PC-3 (cell line): ENCODE results near the gene NEK8.

Experiments
- EZH2 ChIP-seq: fragments of 300-600 bp; sonication (generic); IDR thresholded peaks from one replicate; pipeline ENCODE4 v1.6.1; 2017; ENCODE audit warnings: antibody characterized with exemption, mild to moderate bottlenecking, low read length; ENCODE audit not compliant: unreplicated experiment
- EZH2phosphoT487 ChIP-seq: fragments of 300-600 bp; sonication (generic); IDR thresholded peaks from 2 replicates; pipeline ENCODE4 v1.6.1; 2018; ENCODE audit warnings: mild to moderate bottlenecking, antibody characterized with exemption, low read length, borderline replicate concordance
- TF ChIP-seq, protein P1 (sequence below): fragments of 300-600 bp; sonication (generic); conservative IDR thresholded peaks from 2 replicates; pipeline ENCODE4 v1.5.1; 2017; ENCODE audit warnings: antibody characterized with exemption, low read depth, mild to moderate bottlenecking, low read length

DNA sequence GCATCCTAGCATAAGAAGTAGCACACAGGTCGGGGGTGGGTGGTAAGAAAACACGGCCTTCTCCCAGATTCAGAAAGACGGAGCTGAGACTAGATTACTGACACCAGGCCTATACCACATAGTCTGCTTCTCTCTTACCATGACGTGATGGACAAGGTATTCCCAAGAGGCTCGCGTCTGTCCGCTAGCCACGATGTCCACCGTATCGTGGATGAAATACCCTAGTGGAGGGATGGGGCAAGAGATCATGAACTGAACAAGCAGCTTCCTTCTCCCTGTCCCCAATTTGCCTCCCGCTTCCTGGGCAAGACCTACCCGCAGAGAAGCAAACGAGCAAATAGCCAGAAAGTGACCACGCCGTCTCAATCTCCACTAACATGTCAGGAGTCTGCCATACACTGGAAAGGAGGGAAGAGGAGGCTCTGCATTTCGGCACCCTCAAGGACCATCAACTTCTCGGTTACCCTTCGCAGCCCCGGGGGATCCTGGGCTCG lies 3.4 kb upstream of the NEK8 start:
- TF ChIP-seq, protein P1, sequence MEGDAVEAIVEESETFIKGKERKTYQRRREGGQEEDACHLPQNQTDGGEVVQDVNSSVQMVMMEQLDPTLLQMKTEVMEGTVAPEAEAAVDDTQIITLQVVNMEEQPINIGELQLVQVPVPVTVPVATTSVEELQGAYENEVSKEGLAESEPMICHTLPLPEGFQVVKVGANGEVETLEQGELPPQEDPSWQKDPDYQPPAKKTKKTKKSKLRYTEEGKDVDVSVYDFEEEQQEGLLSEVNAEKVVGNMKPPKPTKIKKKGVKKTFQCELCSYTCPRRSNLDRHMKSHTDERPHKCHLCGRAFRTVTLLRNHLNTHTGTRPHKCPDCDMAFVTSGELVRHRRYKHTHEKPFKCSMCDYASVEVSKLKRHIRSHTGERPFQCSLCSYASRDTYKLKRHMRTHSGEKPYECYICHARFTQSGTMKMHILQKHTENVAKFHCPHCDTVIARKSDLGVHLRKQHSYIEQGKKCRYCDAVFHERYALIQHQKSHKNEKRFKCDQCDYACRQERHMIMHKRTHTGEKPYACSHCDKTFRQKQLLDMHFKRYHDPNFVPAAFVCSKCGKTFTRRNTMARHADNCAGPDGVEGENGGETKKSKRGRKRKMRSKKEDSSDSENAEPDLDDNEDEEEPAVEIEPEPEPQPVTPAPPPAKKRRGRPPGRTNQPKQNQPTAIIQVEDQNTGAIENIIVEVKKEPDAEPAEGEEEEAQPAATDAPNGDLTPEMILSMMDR, result no peak
- TF ChIP-seq EZH2phosphoT487 (no peak), EZH2 (no peak)
